Measurements from ENCODE around the gene WASHC2A.
"Not testable (repeated sequence)": the region's sequence is repeated elsewhere in the genome, so short reads cannot be mapped to it uniquely, and the experiment has no call there.

Gene WASHC2A

DNA sequence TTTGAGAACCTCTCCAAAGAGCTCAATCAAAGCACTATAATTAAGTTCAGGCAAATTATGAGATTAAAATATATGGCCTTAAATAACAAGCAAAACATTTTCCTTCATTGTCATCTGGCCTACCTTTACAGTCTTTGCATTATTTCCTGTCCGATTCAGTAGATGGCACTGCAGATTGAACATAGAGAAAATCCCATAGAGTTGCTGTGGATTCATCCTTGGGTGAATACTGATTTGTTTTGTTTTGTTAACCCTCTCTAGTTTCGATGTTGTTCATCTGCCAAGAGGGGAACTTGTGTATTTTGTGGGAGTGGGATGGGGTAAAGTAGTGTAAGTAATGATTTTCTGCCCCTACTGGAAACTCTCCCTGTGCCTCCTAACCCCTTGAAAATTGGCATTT, 97.3 kb downstream of the WASHC2A start:
- not testable (repeated sequence) for DNase-seq

DNA sequence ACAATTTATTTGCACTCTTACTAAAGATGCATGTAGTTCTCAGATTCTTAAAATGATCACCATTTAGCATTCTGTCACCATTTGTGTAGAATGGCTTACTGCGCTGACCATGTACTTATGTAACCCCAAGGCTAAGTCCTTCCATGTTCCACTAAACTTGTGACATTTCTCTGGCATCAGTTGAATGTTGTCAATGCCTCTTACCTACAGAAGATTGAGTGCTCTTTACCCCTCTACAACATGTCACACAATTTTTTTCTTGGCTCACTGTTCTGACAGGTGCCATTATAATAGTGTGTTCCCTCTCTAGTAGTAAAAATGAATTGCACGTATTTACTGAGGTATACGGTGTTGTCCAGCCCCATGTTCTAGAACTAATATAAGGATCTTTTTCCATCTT, 100.1 kb downstream of the WASHC2A start:
- DNase-seq, result not testable (repeated sequence)

DNA sequence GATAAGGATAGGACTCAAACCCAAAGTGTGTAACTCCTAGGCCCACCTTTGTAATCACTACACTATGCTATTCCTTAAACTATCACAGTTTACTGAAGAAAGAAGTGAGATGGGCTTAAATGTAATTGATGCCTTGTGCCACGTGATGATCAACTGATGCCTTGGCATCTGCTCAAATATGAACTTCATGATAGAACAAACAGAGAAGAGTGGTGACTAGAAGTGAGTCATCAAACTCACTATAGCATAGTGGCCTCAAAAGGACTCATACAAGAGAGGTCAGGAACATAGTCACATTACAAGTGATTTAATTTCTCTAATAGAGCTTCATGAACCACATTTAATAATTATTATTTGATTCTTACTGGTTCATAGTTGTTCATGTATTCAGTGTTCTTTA, 101.8 kb downstream of the WASHC2A start:
- not testable (repeated sequence) for DNase-seq

DNA sequence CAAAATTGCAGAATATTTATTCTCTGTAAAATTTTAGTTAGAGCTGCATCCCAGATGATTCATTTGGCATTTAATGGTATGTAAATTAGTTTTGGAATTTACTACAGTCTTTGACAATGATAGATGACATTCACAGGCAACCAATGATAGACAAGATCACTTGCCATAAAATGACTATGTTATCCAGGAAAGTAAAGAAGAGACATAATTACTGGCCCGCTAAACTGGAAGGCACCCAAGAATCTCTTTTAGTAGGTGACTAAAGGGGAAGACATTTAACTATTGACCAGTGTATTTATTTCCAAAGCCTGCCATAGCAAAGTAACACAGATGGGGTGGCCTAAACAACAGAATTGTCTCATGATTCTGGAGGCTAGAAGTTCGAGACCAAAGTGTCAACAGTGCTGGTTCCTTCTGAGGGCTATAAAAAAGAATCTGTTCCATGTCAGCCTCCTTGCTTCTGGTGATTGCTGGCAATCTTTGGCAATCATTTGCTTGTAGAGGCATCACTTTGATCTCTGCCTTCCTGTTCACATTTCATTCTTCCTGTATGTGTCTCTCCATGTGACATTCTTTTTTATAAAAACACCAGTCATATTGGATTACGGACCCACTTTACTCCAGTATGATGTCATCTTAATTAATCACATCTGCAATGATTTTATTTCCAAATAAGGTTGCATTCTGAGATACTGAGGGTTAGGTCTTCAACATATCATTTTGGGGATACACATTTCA, 107.2 kb downstream of the WASHC2A start:
- DNase-seq, result not testable (repeated sequence)

All from stimulated activated CD4-positive, alpha-beta T cell treated with anti-CD3 and anti-CD28 coated beads, Interleukin-12 subunit alpha, Interleukin-12 subunit beta, amount 100 ng/mL, for 4 hours (primary cell).